ENCODE measurements around the gene LPIN3. TPM values are rescaled to one million over a fixed set of nuclear protein-coding genes. Genes with fewer than 3 reads are reported as not detected.
A peak's percentile ranks its signal among the peaks of the same experiment; 100 is the strongest.

Gene LPIN3
- total and polyA plus RNA-seq, 2 of the 4 experiments (the other 2 are of a cell fraction): 2.3 to 8.3 TPM

GRCh38 chr20:41308290-41308711 is 32.3 kb upstream of the LPIN3 start:
- Histone ChIP-seq H3K36me3 (ENCODE audit: control insufficient read depth, insufficient read depth, low read length) (no peaks in the 10 kb centered on the region), H4K5ac (ENCODE audit: low read depth, low read length) (no peak overlapping the region), H3K4me1 (ENCODE audit: control insufficient read depth, insufficient read depth, low read length) (peaks cover 17% of the 10 kb centered on the region), H3K4me3 (ENCODE audit: insufficient read depth, low read depth, low read length) (no peak overlapping the region), H3K9ac (ENCODE audit: low read depth, low read length) (no peak overlapping the region), H2BK20ac (ENCODE audit: low read depth, low read length) (no peak overlapping the region), H3K18ac (ENCODE audit: low read depth, low read length) (peak overlapping the region; percentile 18; the same call in 1 of the 2 replicates), H3K9me1 (ENCODE audit: insufficient read depth, low read length) (peaks cover 20% of the 10 kb centered on the region), H2AK5ac (ENCODE audit: low read depth, low read length) (peak overlapping the region; percentile 31), H3K27me3 (ENCODE audit: control insufficient read depth, insufficient read depth, low read length) (no peaks in the 10 kb centered on the region), H4K8ac (ENCODE audit: low read depth in 2 of 2, low read length in 2 of 2) (no peak overlapping the region; a peak in 1 of 4 replicates), H3K79me1 (ENCODE audit: low read depth in 1 of 2, low read length in 2 of 2) (peaks cover 49 to 80% of the 10 kb centered on the region in 2 experiments), H2BK120ac (ENCODE audit: low read depth, low read length) (no peak overlapping the region), H4K91ac (ENCODE audit: insufficient read depth, low read depth, low read length) (no peak overlapping the region), H2AFZ (replicated peaks; ENCODE audit: low read length, poor library complexity) (no peak overlapping the region), H3K27ac (ENCODE audit: insufficient read depth, low read length) (peak overlapping the region; percentile 46; the same call in 1 of the 2 replicates), H3K4me2 (ENCODE audit: low read depth, low read length) (peak overlapping the region; percentile 38), H3K23ac (ENCODE audit: low read depth, low read length) (no peak overlapping the region), H3K4ac (ENCODE audit: low read depth, low read length) (0 out of 2 replicates have a peak overlapping the region, but pooled peaks have one; percentile 5), H4K20me1 (ENCODE audit: insufficient read depth, low read length) (peaks cover 54% of the 10 kb centered on the region), H3K14ac (replicated peaks; ENCODE audit: low read depth, low read length) (peak overlapping the region; percentile 33; the same call in 1 of the 2 replicates), H2BK5ac (ENCODE audit: low read depth, low read length, poor library complexity, severe bottlenecking) (peak overlapping the region; percentile 78), H2BK15ac (ENCODE audit: low read depth, low read length) (no peak overlapping the region), H2AK9ac (replicated peaks; ENCODE audit: low read depth, low read length, poor library complexity) (no peak overlapping the region), H3K9me3 (ENCODE audit: control insufficient read depth, insufficient read depth, low read length) (no peaks in the 10 kb centered on the region), H3K56ac (ENCODE audit: extremely low read depth, insufficient read depth, low read length) (no peak overlapping the region)
- ChIA-PET CTCF (interaction anchor here (1.4 kb wide), 1 partner anchor 16 kb away, joined by 5 read pairs; no protein-coding TSS in a partner anchor), POLR2A (ENCODE audit: unreplicated experiment) (no interaction called here)
- intact Hi-C loops (cut with micrococcal nuclease): loop anchor here (1.0 kb wide), 1 partner anchor 8 kb away; no protein-coding TSS in a partner anchor
- BruUV-seq (replicated peaks): no TSS peak
- ATAC-seq (ENCODE audit: low read depth): peak; percentile 67
- TF ChIP-seq BHLHE40 (IDR thresholded peaks at IDR 0.05; ENCODE audit: low read depth, low read length) (peak; percentile 70; the same call in 1 of the 2 replicates), MXI1 (IDR thresholded peaks at IDR 0.05; ENCODE audit: borderline replicate concordance, low read depth, low read length) (no peak), MAFK (IDR thresholded peaks at IDR 0.05; ENCODE audit: low read depth, low read length) (no peak), CEBPB (IDR thresholded peaks at IDR 0.05; ENCODE audit: low read depth, low read length) (peak; percentile 61)
- in situ Hi-C loops (cut with MboI; ENCODE audit: low sequenced_read_pairs): no loop called here
- DNase-seq: peak; percentile 86
- WGBS, 2 experiments (ENCODE audit: extremely low coverage in 2 of 2, insufficient read length in 1 of 2): no CpG with 5 or more reads among the region's 1 CpG
- dilution Hi-C loops (cut with HindIII; ENCODE audit: low sequenced_read_pairs, unreplicated experiment): no loop called here

Data from IMR-90 (cell line).